SK-N-SH (cell line): ENCODE measurements around the gene RASGRP4. TPM values are rescaled to one million over a fixed set of nuclear protein-coding genes. Genes with fewer than 3 reads are reported as not detected.

Experiments
- CTCF ChIA-PET: fragments of 300-600, 350-600 bp; formaldehyde crosslinking; extraction: SDS; loops from one replicate; lab custom pipeline; 2021; lab: Yijun Ruan, JAX
- POLR2A ChIA-PET: fragments of 350-600 bp; sonication (Branson Sonifier 250); formaldehyde crosslinking; extraction: SDS; loops from one replicate; lab custom pipeline; 2020; ENCODE audit warnings: antibody characterized with exemption, inconsistent platforms; lab: Yijun Ruan, JAX
- DNase-seq: peaks from one replicate; pipeline ENCODE4 v3.0.0; 2012
- H2AFZ ChIP-seq: fragments of 200-600 bp; sonication (generic); 2 replicates; pipeline ENCODE4 v1.8.1; 2016; ENCODE audit warnings: antibody characterized with exemption, mild to moderate bottlenecking, low read depth
- H3F3A ChIP-seq: fragments of 200-600 bp; sonication (generic); replicated peaks from 2 replicates; pipeline ENCODE3; 2016; ENCODE audit warnings: antibody characterized with exemption, mild to moderate bottlenecking; ENCODE audit not compliant: insufficient read depth
- H3K27ac ChIP-seq, 2 experiments: fragments of 200-500 bp in 1 of 2; fragments of 200-600 bp in 1 of 2; sonication (Bioruptor generic) in 1 of 2; sonication (generic), shearing (Covaris generic) in 1 of 2; 2 replicates each; pipeline versions ENCODE4 v1.5.1 to v1.6.1; 2014 to 2016; ENCODE audit warnings: low read depth in 2 of 2, inconsistent platforms in 1 of 2, low read length in 1 of 2, mild to moderate bottlenecking in 1 of 2, mixed read lengths in 1 of 2
- H3K27me3 ChIP-seq: fragments of 200-600 bp; sonication (generic), shearing (Covaris generic); 2 replicates; pipeline ENCODE4 v1.6.1; 2016; ENCODE audit warnings: mixed run types; ENCODE audit not compliant: insufficient read depth
- H3K36me3 ChIP-seq, 2 experiments: fragments of 200-500 bp in 1 of 2; fragments of 200-600 bp in 1 of 2; sonication (Bioruptor generic) in 1 of 2; sonication (generic) in 1 of 2; replicated peaks in 1 of 2; 2 replicates each; pipeline versions ENCODE3 to v1.5.1; 2014 to 2016; ENCODE audit warnings: low read length in 1 of 2, mild to moderate bottlenecking in 1 of 2; ENCODE audit not compliant: insufficient read depth in 2 of 2, control insufficient read depth in 1 of 2
- H3K4me1 ChIP-seq, 2 experiments: fragments of 200-500 bp in 1 of 2; fragments of 200-600 bp in 1 of 2; sonication (Bioruptor generic) in 1 of 2; sonication (generic), shearing (Covaris generic) in 1 of 2; 2 replicates each; pipeline versions ENCODE4 v1.5.1 to v1.6.1; 2014 to 2016; ENCODE audit warnings: low read depth in 1 of 2, low read length in 1 of 2, mixed run types in 1 of 2; ENCODE audit not compliant: insufficient read depth in 2 of 2, control insufficient read depth in 1 of 2
- H3K4me2 ChIP-seq: fragments of 200-600 bp; sonication (generic), shearing (Covaris generic); 2 replicates; pipeline ENCODE4 v1.6.1; 2017; ENCODE audit warnings: mixed run types
- H3K4me3 ChIP-seq, 2 experiments: fragments of 200-500 bp in 1 of 2; fragments of 200-600 bp in 1 of 2; sonication (Bioruptor generic) in 1 of 2; sonication (generic), shearing (Covaris generic) in 1 of 2; 2 replicates each; pipeline versions ENCODE4 v1.5.1 to v1.8.1; 2014 to 2016; ENCODE audit warnings: low read depth in 2 of 2, inconsistent platforms in 1 of 2, low read length in 1 of 2, mild to moderate bottlenecking in 1 of 2, mixed read lengths in 1 of 2, moderate library complexity in 1 of 2
- H3K79me2 ChIP-seq: fragments of 200-600 bp; sonication (generic); 2 replicates; pipeline ENCODE4 v1.8.1; 2017; ENCODE audit warnings: mild to moderate bottlenecking; ENCODE audit not compliant: insufficient read depth
- H3K9ac ChIP-seq: fragments of 200-600 bp; sonication (generic); 2 replicates; pipeline ENCODE4 v1.6.1; 2017; ENCODE audit warnings: mixed run types
- H3K9me2 ChIP-seq: fragments of 200-600 bp; sonication (generic); 2 replicates; pipeline ENCODE4 v1.6.1; 2017; ENCODE audit warnings: mixed run types
- H3K9me3 ChIP-seq: fragments of 200-600 bp; sonication (generic); 2 replicates; pipeline ENCODE4 v1.6.1; 2017; ENCODE audit warnings: mixed run types, mild to moderate bottlenecking, moderate library complexity
- H4K20me1 ChIP-seq: fragments of 200-600 bp; sonication (generic); 2 replicates; pipeline ENCODE4 v1.6.1; 2017; ENCODE audit warnings: mild to moderate bottlenecking, mixed run types; ENCODE audit not compliant: insufficient read depth
- CHD2 ChIP-seq: fragments of 150-350 bp; IDR thresholded peaks from 2 replicates; pipeline ENCODE4 v1.6.1; 2018; ENCODE audit warnings: low read length; ENCODE audit not compliant: partially characterized antibody
- CTCF ChIP-seq: fragments of 200-600 bp; sonication (generic); IDR thresholded peaks from 2 replicates; pipeline ENCODE4 v1.6.1; 2017; ENCODE audit warnings: antibody characterized with exemption, mild to moderate bottlenecking, moderate library complexity
- EZH2phosphoT487 ChIP-seq: fragments of 200-600 bp; sonication (generic); IDR thresholded peaks from 2 replicates; pipeline ENCODE4 v1.6.1; 2017; ENCODE audit warnings: low read depth, mixed run types, mild to moderate bottlenecking, antibody characterized with exemption, moderate library complexity, borderline replicate concordance
- FOXM1 ChIP-seq: IDR thresholded peaks from 2 replicates; pipeline ENCODE4 v1.4.0; 2012; ENCODE audit warnings: low read depth, mild to moderate bottlenecking
- GABPA ChIP-seq: IDR thresholded peaks from 2 replicates; pipeline ENCODE4 v1.4.0; 2012; ENCODE audit warnings: low read depth, mild to moderate bottlenecking
- JUND ChIP-seq: IDR thresholded peaks from 2 replicates; pipeline ENCODE4 v1.4.0; 2012
- MXI1 ChIP-seq: IDR thresholded peaks from 2 replicates; pipeline ENCODE4 v1.6.1; 2012; ENCODE audit warnings: mild to moderate bottlenecking, low read depth, low read length, improper control_type of control experiment
- NRF1 ChIP-seq: IDR thresholded peaks from 2 replicates; pipeline ENCODE4 v1.6.1; 2012; ENCODE audit warnings: low read depth, mild to moderate bottlenecking, low read length
- POLR2AphosphoS5 ChIP-seq: IDR thresholded peaks from 2 replicates; pipeline ENCODE4 v1.6.1; 2012; ENCODE audit warnings: low read depth, low read length
- RFX5 ChIP-seq: IDR thresholded peaks from 2 replicates; pipeline ENCODE4 v1.6.1; 2012; ENCODE audit warnings: mild to moderate bottlenecking, improper control_type of control experiment, low read length
- SIN3A ChIP-seq: IDR thresholded peaks from 2 replicates; pipeline ENCODE4 v1.6.1; 2012; ENCODE audit warnings: low read depth, mild to moderate bottlenecking, low read length, moderate library complexity, borderline replicate concordance
- SMC3 ChIP-seq: IDR thresholded peaks from 2 replicates; pipeline ENCODE4 v1.6.1; 2012; ENCODE audit warnings: low read depth, low read length, improper control_type of control experiment
- TAF1 ChIP-seq: IDR thresholded peaks from 2 replicates; pipeline ENCODE4 v1.6.1; 2012; ENCODE audit warnings: low read depth, mild to moderate bottlenecking, low read length, moderate library complexity, borderline replicate concordance
- USF1 ChIP-seq: IDR thresholded peaks from 2 replicates; pipeline ENCODE4 v1.4.0; 2012; ENCODE audit warnings: low read depth, borderline replicate concordance
- YY1 ChIP-seq: IDR thresholded peaks from 2 replicates; pipeline ENCODE4 v1.4.0; 2012; ENCODE audit warnings: low read depth, mild to moderate bottlenecking
- WGBS: methylation state at CpG from one replicate; pipeline ENCODE4 v1.1.6; 2017; ENCODE audit warnings: low lambda C conversion rate; 5-methylcytosine and 5-hydroxymethylcytosine counted together
- polyA plus RNA-seq, 3 experiments: library from polyadenylated mRNA; depleted of rRNA; stranded (reverse); fragments of >200 nt; gene quantifications; 2 replicates each; pipeline ENCODE4 v1.2.3, GENCODE V29; 2012

RASGRP4 gene
- polyA plus RNA-seq, 1 of the 3 experiments (the other 2 are of a cell fraction), result not detected

DNA sequence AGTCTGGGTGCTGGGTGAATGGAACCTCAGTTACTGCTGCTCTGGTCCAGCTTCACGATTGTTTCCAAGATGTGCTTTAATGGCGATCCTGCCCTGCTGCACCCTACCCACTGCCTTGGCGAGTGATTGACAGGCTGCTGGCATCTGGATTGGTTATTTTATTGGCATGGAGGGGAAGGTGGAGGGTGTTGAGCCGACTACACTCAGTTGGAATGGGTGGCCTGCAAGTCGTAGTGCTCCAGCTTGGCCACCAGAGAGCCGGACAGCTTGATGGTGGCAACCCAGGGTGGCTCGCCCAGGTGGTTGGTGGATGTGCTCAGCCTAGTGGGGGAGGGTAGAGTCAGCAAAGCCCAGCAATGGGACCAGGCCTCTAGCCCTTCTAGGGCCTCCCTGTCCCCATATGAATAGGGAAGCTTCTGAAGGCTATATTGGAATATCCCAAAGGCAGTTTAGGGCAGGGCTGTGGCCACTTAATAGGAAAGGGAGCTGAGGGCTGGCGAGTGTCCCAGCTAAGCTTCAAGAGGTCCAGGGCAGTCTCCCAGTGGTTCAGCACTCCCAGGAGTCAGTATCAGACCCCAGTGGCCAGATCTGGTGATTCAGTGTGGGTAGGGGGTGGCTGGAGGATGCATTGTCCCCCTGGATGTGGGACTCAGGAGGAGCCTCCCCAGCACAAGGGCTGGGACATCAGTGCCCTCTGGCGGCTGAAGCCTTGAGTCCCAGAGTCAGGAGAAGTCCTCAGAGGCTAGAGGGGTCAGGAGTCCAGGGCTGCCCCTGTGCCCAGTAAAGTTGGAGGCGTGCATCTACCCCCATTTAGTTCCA is 41.6 kb downstream of the RASGRP4 start:
- DNase-seq, result no peak
- 0 out of 2 replicates have a peak, but pooled peaks cover 7% of the 10 kb centered on the region for H4K20me1 ChIP-seq
- 72% methylated on average over 7 of the region's 10 CpGs for WGBS
- no peak overlapping the region for H3K9ac ChIP-seq
- CTCF ChIA-PET, result interaction anchor here (1.5 to 1.8 kb wide), 3 partner anchors 9 to 482 kb away, joined by 3 to 8 read pairs (median 4); no protein-coding TSS in a partner anchor
- H3K9me2 ChIP-seq, result no peaks in the 10 kb centered on the region
- peaks cover 18% of the 10 kb centered on the region for H3F3A ChIP-seq
- H3K9me3 ChIP-seq, result no peaks in the 10 kb centered on the region
- no peak overlapping the region for H2AFZ ChIP-seq
- no peak for TF ChIP-seq SIN3A
- no peak for TF ChIP-seq NRF1
- TF ChIP-seq EZH2phosphoT487, result no peak
- TF ChIP-seq CTCF, result no peak
- TF ChIP-seq FOXM1, result no peak
- no peak for TF ChIP-seq GABPA
- TF ChIP-seq RFX5, result no peak
- no peak for TF ChIP-seq SMC3
- TF ChIP-seq YY1, result no peak
- TF ChIP-seq MXI1, result no peak
- TF ChIP-seq JUND, result no peak
- TF ChIP-seq POLR2AphosphoS5, result no peak
- POLR2A ChIA-PET, result interaction anchor here (1.5 kb wide), 1 partner anchor 8 kb away, joined by 6 read pairs; no protein-coding TSS in a partner anchor
- H3K4me2 ChIP-seq, result no peak overlapping the region
- H3K79me2 ChIP-seq, result peaks cover 14% of the 10 kb centered on the region; the same call in 1 of the 2 replicates
- H3K4me3 ChIP-seq, result no peak overlapping the region; a peak in 1 of 4 replicates
- no peaks in the 10 kb centered on the region for H3K27me3 ChIP-seq
- H3K27ac ChIP-seq, result no peak overlapping the region
- peaks cover 10 to 37% of the 10 kb centered on the region in 2 experiments for H3K36me3 ChIP-seq
- peaks cover 0 to 7% of the 10 kb centered on the region in 2 experiments; a peak in 1 of 4 replicates for H3K4me1 ChIP-seq

DNA sequence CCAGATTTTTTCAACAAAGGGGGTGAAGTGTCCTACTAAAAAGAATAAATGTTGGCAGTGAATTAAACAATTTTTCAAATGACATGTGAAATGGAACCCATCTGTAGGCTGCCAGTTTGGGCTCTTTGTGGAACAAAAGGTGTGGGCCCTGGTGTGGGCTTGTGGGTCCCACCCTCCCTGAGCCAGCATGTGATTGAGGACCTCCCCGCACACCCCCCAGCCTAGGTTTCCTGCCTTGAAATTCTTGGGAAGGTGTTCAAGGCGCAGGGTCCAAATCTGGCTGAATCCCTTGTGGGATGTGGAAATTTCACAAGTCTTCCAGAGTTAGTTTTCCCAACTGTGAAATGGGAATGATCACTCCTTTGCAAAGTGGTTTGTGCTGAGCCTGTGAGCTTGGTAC is 42.3 kb downstream of the RASGRP4 start:
- H3K4me2 ChIP-seq, result no peak overlapping the region
- 0 out of 2 replicates have a peak, but pooled peaks cover 8% of the 10 kb centered on the region for H4K20me1 ChIP-seq
- no peaks in the 10 kb centered on the region for H3K9me3 ChIP-seq
- H3K79me2 ChIP-seq, result peaks cover 17% of the 10 kb centered on the region
- no peaks in the 10 kb centered on the region for H3K9me2 ChIP-seq
- H3K4me1 ChIP-seq, result peaks cover 0 to 7% of the 10 kb centered on the region in 2 experiments; a peak in 1 of 4 replicates
- POLR2A ChIA-PET, result no interaction called here
- H2AFZ ChIP-seq, result no peak overlapping the region
- WGBS, result 100% methylated on average over 2 of the region's 2 CpGs
- no peak for TF ChIP-seq TAF1
- no peak for TF ChIP-seq CHD2
- no peak for TF ChIP-seq USF1
- H3K27me3 ChIP-seq, result no peaks in the 10 kb centered on the region
- CTCF ChIA-PET, result interaction anchor here (1.5 to 1.8 kb wide), 3 partner anchors 8 to 482 kb away, joined by 3 to 8 read pairs (median 4); no protein-coding TSS in a partner anchor
- H3F3A ChIP-seq, result peaks cover 12% of the 10 kb centered on the region
- no peak overlapping the region for H3K9ac ChIP-seq
- no peak for DNase-seq
- no peak overlapping the region for H3K27ac ChIP-seq
- no peak overlapping the region for H3K4me3 ChIP-seq
- H3K36me3 ChIP-seq, result peaks cover 12 to 41% of the 10 kb centered on the region in 2 experiments
